GM10266 (cell line): ENCODE data around the gene SAMD8.

Experiments used
- DNase-seq: peaks from one replicate; pipeline ENCODE4 v3.0.0; 2012; ENCODE audit errors: extremely low spot score
- TF ChIP-seq, protein P1 (sequence below): IDR thresholded peaks from 2 replicates; pipeline ENCODE4 v1.5.1; 2012; ENCODE audit warnings: mild to moderate bottlenecking, low read depth; ENCODE audit not compliant: control insufficient read depth, insufficient read depth; ENCODE audit errors: missing control alignments

Gene SAMD8

DNA sequence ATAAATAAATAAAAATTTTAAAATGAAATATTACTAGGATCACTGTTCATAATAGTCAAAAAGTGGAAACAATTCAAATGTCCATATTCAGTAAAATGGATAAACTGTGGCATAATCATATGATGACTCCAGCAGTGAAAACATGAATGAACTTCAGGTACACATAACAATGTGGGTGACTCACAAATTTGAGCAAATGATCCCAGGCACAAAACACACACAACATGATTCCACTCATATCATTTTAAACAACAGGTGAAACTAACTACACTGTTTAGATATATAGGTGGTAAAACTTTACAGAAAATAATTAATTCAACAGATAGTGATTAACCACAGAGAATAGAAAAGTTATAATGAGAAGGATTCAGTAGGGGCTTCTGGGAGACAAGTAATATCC lies 14.7 kb upstream of the SAMD8 start:
- DNase-seq = no peak
- TF ChIP-seq, protein P1, sequence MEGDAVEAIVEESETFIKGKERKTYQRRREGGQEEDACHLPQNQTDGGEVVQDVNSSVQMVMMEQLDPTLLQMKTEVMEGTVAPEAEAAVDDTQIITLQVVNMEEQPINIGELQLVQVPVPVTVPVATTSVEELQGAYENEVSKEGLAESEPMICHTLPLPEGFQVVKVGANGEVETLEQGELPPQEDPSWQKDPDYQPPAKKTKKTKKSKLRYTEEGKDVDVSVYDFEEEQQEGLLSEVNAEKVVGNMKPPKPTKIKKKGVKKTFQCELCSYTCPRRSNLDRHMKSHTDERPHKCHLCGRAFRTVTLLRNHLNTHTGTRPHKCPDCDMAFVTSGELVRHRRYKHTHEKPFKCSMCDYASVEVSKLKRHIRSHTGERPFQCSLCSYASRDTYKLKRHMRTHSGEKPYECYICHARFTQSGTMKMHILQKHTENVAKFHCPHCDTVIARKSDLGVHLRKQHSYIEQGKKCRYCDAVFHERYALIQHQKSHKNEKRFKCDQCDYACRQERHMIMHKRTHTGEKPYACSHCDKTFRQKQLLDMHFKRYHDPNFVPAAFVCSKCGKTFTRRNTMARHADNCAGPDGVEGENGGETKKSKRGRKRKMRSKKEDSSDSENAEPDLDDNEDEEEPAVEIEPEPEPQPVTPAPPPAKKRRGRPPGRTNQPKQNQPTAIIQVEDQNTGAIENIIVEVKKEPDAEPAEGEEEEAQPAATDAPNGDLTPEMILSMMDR = no peak

DNA sequence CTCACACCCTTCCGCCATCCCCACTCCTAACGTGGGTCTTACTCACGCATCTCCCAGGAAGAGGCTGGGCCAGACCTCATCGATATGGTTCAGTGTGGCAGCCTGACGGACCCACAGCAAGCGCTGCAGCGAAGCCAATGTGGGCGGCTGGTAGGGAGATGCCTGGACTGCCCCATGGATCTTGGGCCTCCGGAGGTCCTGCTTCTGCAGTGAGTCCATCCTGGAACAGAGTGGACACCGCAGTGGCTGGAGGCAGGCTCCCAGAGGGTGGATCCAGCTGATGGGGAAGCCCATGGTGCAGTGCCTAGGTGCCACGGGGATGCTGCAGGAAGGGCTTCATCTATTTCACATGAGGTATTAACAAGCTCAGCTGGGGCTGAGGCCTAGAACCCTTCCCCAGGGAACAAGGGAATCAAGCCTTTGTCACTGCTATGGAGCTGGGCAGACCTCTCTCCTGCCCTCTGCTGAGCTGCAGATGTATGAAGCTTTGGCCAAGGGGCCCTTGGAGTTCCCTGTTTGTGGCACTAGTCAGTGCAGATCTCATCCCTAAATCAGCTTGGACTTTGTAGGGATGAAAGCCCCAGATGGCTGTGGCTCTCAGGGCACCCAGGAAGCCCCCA lies 13.7 kb upstream of the SAMD8 start:
- TF ChIP-seq, protein P1 = peak; percentile 39
- DNase-seq = no peak

DNA sequence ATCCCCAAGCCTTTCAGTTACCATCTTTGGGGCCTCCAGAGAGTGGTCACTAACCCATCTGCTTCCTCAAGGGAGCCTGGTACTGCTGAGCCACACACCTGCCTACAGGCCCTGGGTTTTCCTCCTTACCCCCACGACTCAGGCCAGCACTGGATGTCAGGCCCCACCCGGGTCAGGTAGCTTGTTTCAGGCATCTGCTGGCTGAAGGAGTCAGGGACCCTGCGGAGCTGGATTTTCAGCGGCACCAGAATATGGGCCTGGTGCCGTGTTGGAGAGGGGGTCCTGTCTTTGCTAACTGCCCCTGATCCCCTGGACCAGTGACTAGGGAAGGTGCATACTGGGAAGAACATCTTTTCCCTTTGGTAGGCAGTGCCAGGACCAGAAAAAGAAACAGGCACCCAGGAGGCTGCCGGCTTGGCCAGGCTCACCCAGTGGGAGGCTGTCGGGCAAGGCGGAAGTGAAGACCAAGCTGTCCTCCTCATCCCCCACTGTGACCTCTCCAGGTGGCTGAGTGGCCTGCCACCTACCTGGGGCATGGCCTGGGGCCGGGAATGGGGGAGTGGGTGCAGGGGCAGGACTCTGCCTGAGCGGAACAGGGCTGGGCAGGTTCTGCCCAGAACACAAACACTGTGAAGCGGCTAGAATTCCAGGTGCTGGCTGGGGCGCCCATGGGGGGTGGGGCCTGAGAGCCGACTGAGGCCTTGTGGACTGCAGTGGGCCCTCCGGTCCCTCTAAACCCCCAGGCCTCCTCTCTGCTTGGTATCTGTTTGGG lies 12.4 kb upstream of the SAMD8 start:
- TF ChIP-seq, protein P1 = no peak
- no peak for DNase-seq

DNA sequence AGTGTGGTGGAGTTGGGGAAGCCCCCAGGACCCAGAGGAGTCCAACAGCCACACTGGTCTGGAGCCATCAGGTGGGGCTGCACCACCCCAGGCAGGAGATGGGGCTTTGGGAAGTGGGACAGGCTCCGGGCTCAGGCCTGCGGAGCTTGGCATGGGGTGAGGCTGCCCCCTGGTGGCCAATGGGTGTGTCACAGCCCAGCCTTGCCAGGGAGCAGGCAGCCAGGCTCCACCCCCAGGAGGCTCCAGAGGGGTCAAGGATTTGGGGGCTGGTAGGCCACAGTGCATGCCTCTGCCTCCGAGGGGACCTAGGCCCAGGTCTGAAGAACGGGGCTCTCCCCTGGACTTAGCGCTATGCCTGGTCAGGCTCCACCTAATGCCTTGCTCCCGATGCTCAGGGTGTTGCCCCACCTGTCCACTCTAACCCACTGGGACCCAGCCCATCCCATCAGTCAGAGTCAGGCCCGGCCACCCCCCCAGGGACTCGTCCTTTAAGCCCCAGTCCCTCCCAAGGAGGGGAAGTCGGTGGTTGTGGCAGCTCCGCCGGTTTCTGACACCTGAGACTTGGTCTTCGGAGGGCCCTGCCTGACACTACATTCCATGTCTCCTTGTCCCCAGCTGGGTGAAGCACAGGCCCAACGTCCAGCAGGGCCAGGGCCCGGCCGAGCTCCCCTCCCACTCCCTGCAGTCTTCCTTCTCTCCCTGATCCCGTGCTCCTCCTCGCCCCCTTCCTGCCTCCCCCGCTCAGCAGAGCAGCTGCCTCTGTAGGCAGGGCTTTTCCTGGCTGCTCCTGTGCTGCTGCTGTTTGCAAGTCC lies 11.3 kb upstream of the SAMD8 start:
- DNase-seq = peak; percentile 83

DNA sequence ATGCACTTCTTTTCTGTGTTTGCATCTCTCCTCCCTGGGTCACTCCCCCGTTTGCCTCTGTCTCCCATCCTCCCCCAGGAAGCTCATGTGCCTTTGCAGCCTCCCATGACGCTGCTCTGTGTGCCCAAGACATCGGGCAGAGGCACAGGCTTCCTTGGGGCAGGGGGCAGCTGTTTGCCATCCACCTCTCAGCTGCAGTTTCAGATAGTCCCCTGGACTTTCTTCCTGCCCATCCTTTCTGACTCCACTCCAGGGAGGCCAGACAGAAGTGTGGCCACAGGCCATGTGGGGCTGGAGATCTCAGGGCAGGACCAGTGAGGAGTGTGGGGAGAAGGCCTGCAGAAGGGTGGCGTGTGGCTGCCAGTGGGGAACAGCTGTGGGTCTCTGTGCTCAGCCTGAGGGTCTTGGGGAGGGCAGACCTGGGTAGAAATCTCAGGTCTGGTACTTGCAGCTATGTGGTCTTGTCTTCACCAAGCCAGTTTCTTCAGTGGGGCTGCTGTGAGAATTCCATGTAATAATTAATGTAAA lies 10.6 kb upstream of the SAMD8 start:
- DNase-seq = no peak
- TF ChIP-seq, protein P1 = no peak

More for the DNA sequence above, 11.3 kb upstream of the SAMD8 start:
- TF ChIP-seq, protein P1 = peak; percentile 95

DNA sequence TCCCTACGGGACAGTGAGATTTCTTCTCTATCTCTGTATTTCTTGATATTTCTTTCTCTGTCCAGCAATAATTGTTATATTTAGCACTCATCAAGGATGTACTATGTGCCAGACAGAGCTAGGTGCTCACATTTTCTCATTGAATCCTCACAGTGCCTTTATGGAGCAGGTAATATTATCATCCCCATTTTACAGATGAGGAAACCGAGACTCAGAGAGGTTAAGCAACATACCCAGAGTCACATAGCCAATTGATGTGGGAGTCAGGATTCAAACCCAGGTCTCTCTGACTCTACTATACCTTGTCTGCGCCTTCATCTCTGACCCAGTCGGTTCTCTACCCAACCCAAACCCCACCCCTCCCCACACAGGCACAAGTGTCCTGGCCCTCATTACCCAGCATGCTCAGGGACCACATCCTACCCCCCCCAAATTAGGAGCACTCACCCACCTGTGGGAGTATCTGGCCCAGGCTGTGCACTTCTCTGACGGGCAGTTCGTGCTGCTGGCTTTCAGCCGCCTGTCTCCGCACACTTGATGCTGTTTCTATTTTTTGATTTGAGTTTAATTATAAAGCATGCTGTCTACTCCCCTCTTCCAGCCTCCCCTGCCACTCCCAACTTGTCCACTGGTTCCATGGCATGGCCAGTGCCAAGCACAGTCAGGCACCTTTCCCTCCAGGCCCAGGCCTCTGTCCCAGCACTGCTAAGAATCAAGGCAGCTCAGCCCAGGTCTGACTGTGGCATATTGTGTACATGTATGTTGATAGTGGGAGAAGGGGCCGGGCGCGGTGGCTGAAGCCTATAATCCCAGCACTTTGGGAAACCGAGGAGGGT lies 9.8 kb upstream of the SAMD8 start:
- TF ChIP-seq, protein P1 = no peak
- DNase-seq = no peak
